Thyroid gland (tissue), 4 donors: Measurements from ENCODE around the gene HSPE1. TPM values are rescaled to one million over a fixed set of nuclear protein-coding genes. Genes with fewer than 3 reads are reported as not detected.
A peak's percentile ranks its signal among the peaks of the same experiment; 100 is the strongest.

Experiments used
- DNase-seq, 2 donors: peaks; one replicate each; pipeline ENCODE4 v3.0.0-alpha.2; 2019
- H3K27ac ChIP-seq, 3 donors: fragments of 200-600 bp; sonication (generic); 1 replicate in 2 of 3; 2 replicates in 1 of 3; pipeline ENCODE4 v1.5.1; 2016 to 2019; ENCODE audit warnings: mild to moderate bottlenecking in 1 of 3, moderate library complexity in 1 of 3
- H3K27me3 ChIP-seq: fragments of 200-600 bp; sonication (generic); one replicate; pipeline ENCODE4 v1.5.1; 2019
- H3K36me3 ChIP-seq, 2 donors: fragments of 200-600 bp; sonication (generic); one replicate each; pipeline ENCODE4 v1.5.1; 2016 to 2019
- H3K4me1 ChIP-seq, 2 donors: fragments of 200-600 bp; sonication (generic); one replicate each; pipeline ENCODE4 v1.5.1; 2017 to 2019
- H3K4me3 ChIP-seq, 3 donors: fragments of 200-600 bp; sonication (generic); replicated peaks in 1 of 3; 1 replicate in 2 of 3; 2 replicates in 1 of 3; pipeline ENCODE4 v1.5.1; 2016; ENCODE audit warnings: mild to moderate bottlenecking in 1 of 3
- H3K9me3 ChIP-seq: fragments of 200-600 bp; sonication (generic); one replicate; pipeline ENCODE4 v1.5.1; 2017
- CTCF ChIP-seq, 6 experiments: fragments of 200-600 bp in 3 of 6; fragments of 450-650 bp in 3 of 6; sonication (generic) in 3 of 6; IDR thresholded peaks; one replicate each; pipeline ENCODE4 v1.5.1; 2016 to 2019; ENCODE audit warnings: antibody characterized with exemption in 6 of 6, mild to moderate bottlenecking in 2 of 6, inconsistent platforms in 1 of 6, moderate library complexity in 1 of 6
- POLR2A ChIP-seq, 2 donors: fragments of 450-650 bp; IDR thresholded peaks; one replicate each; pipeline ENCODE4 v1.6.1; 2017; ENCODE audit warnings: antibody characterized with exemption in 2 of 2, mild to moderate bottlenecking in 2 of 2, moderate library complexity in 1 of 2
- WGBS, 2 donors: methylation state at CpG; one replicate each; pipeline ENCODE4 v1.1.5; 2017; 5-methylcytosine and 5-hydroxymethylcytosine counted together
- intact Hi-C: fragments of 100-400 bp; cut with DNase I; formaldehyde crosslinking; loops from one replicate; pipeline ENCODE4 v1.15.1; 2023
- total RNA-seq, 4 donors: library from RNA; depleted of rRNA; stranded (reverse); fragments of >200 nt; gene quantifications; one replicate each; pipeline ENCODE4 v1.2.3, GENCODE V29; 2016

Gene HSPE1
- total RNA-seq, 4 donors from 2014 or later, result 32.8 to 136 (median 79.8) TPM

GRCh38 chr2:197453914-197454398 lies 46.2 kb upstream of the HSPE1 start:
- H3K36me3 ChIP-seq, result no peaks in the 10 kb centered on the region
- H3K9me3 ChIP-seq, result no peaks in the 10 kb centered on the region
- peaks cover 7 to 13% of the 10 kb centered on the region in 2 donors for H3K4me1 ChIP-seq
- TF ChIP-seq CTCF (IDR thresholded peaks at IDR 0.05) (no peak), POLR2A (IDR thresholded peaks at IDR 0.05) (no peak)
- peak in 1 of 2 donors; percentile 72 for DNase-seq
- H3K27me3 ChIP-seq, result no peaks in the 10 kb centered on the region
- intact Hi-C loops, result no loop called here
- peak overlapping the region; percentile 96 to 100 (median 99) for H3K27ac ChIP-seq
- 0% methylated on average over 10 to 11 of the region's 11 CpGs for WGBS, 2 donors
- H3K4me3 ChIP-seq, result peak overlapping the region; percentile 17 to 93 (median 83)

- intact Hi-C loops, result no loop called here
- TF ChIP-seq CTCF (IDR thresholded peaks at IDR 0.05), result no peak
- no peak for TF ChIP-seq POLR2A (IDR thresholded peaks at IDR 0.05)
- H3K27me3 ChIP-seq, result no peaks in the 10 kb centered on the region
- 87 to 91% methylated on average over 2 of the region's 2 CpGs for whole genome bisulfite sequencing, 2 donors
- peaks cover 7 to 13% of the 10 kb centered on the region in 2 donors for H3K4me1 ChIP-seq
- H3K27ac ChIP-seq, result no peak overlapping the region
- H3K4me3 ChIP-seq, result no peak overlapping the region
- no peak for DNase-seq
- no peaks in the 10 kb centered on the region for H3K9me3 ChIP-seq
- peaks cover 2% of the 10 kb centered on the region in 2 donors for H3K36me3 ChIP-seq
Measured at GRCh38 chr2:197454923-197455322, 45.3 kb upstream of the HSPE1 start.

GRCh38 chr2:197455428-197455827 lies 44.8 kb upstream of the HSPE1 start:
- 86 to 100% methylated on average over 1 of the region's 1 CpG for WGBS, 2 donors
- H3K36me3 ChIP-seq, result peaks cover 5 to 7% of the 10 kb centered on the region in 2 donors
- TF ChIP-seq POLR2A (IDR thresholded peaks at IDR 0.05) (no peak), CTCF (IDR thresholded peaks at IDR 0.05) (no peak)
- no peaks in the 10 kb centered on the region for H3K9me3 ChIP-seq
- H3K4me3 ChIP-seq, result no peak overlapping the region
- H3K27me3 ChIP-seq, result no peaks in the 10 kb centered on the region
- intact Hi-C loops, result no loop called here
- DNase-seq, result no peak
- peaks cover 7 to 13% of the 10 kb centered on the region in 2 donors for H3K4me1 ChIP-seq
- no peak overlapping the region for H3K27ac ChIP-seq

- no peaks in the 10 kb centered on the region for H3K4me1 ChIP-seq
- no peak for DNase-seq
- no peak for TF ChIP-seq POLR2A (IDR thresholded peaks at IDR 0.05)
- no peak for TF ChIP-seq CTCF (IDR thresholded peaks at IDR 0.05)
- H3K27me3 ChIP-seq, result no peaks in the 10 kb centered on the region
- intact Hi-C loops, result no loop called here
- 91 to 94% methylated on average over 4 of the region's 4 CpGs for WGBS, 2 donors
- H3K27ac ChIP-seq, result no peak overlapping the region
- H3K36me3 ChIP-seq, result peaks cover 14 to 21% of the 10 kb centered on the region in 2 donors
- no peaks in the 10 kb centered on the region for H3K9me3 ChIP-seq
- H3K4me3 ChIP-seq, result no peak overlapping the region
Measured at GRCh38 chr2:197460649-197461048, 39.5 kb upstream of the HSPE1 start.

GRCh38 chr2:197461057-197461456 lies 39.1 kb upstream of the HSPE1 start:
- H3K36me3 ChIP-seq, result peaks cover 16 to 26% of the 10 kb centered on the region in 2 donors
- intact Hi-C loops, result no loop called here

More at GRCh38 chr2:197461057-197461456, 39.1 kb upstream of the HSPE1 start:
- H3K27me3 ChIP-seq, result no peaks in the 10 kb centered on the region
- H3K4me1 ChIP-seq, result no peaks in the 10 kb centered on the region
- DNase-seq, result no peak
- no peak overlapping the region for H3K27ac ChIP-seq
- WGBS, 2 donors, result 84 to 89% methylated on average over 2 of the region's 2 CpGs
- TF ChIP-seq POLR2A (IDR thresholded peaks at IDR 0.05) (no peak), CTCF (IDR thresholded peaks at IDR 0.05) (no peak)
- H3K4me3 ChIP-seq, result no peak overlapping the region
- no peaks in the 10 kb centered on the region for H3K9me3 ChIP-seq
